Measurements from ENCODE around the gene HAL.

Gene HAL

GRCh38 chr12:96014943-96015599 is 18.9 kb upstream of the HAL start:
- no peak for DNase-seq (ENCODE audit: low read depth)

DNA sequence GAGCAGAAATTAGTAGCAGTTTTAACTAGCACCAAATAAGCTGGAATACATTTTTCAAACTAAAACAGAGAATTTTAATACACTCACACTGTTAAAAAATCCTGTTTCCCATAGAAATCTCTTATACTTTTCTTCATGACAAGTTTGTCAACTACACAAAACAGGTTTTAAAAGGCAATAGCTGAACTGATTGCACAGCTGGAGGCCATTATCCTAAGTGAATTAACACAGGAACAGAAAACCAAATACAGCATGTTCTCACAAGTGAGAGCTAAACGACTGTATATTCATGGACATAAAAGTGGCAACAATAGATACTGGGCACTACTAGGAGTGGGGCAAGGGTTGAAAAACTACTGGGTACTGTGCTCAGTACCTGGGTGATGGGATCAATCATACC is 11.6 kb upstream of the HAL start:
- no peak for DNase-seq (ENCODE audit: low read depth)

- DNase-seq (ENCODE audit: low read depth) = no peak
Observed at GRCh38 chr12:96006727-96007126, 10.6 kb upstream of the HAL start.

DNA sequence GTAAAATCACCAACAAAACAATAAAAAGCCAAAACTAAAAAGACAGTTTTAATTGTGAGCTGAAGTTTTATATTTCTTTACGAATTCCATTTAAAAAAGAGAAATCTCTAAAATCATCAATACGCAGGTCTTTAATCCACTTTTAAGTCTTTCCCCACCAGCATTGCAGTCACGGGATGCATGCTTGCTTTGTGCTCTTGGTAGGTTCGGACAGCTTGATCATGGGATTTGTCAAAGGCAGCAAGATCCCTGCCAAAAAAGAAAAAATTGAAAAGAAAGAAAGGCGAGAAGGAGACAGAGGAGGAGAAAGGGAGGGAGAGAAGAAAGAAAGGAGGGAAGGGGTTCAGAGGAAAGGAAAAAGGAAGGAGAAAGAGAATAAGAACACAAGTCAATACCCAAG is 4.7 kb upstream of the HAL start:
- no peak for DNase-seq (ENCODE audit: low read depth)

DNA sequence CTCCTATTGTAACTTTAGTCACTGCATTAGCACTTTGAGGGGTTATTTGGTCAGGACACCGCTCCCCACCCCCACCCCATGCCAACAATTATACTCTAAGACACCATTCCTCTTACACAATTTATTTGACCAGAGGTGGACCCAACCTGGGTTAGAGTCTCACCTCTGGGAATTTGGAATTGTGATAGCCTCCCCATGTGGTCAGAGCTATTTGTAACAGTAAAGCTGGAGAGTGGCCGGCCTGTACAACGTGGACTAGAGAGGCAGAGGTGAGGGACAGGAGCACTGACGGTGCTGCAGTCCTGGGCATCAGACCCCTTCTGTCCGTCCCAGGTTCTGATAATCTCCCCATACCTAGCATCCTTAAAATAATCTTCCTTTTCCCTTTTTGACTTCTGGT is 3.3 kb upstream of the HAL start:
- DNase-seq (ENCODE audit: low read depth) = no peak

DNA sequence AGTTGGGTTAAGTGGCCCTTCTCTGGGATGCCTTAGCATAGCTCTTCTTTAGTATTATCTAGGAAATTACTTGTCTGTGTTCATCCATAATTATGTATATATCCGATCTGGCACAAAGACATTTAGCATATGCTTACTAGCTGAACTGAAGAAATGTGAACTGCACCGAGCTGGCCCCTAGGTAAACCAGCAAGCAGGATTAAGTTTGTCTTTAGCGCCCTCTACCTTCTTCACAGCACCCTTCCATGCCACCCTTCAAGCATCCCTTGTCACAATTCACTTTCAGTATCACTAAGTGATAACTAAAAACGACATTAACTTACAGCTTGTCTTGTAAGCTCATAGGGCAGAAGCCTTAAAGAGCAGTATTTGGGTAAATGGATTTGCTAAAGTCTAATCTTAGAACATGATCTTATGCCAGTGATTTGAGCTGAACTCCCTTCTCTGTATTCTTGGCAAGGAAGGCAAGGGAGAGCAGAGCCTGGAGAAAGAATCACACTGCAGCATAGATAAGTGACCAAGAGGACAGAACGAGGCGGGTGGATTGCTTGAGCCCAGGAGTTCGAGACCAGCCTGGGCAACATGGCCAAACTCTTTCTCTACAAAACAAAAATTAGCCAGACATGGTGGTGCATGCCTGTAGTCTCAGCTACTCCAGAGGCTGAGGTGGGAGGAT is 2.6 kb upstream of the HAL start:
- DNase-seq (ENCODE audit: low read depth) = no peak

- DNase-seq (ENCODE audit: low read depth) = no peak
Observed at GRCh38 chr12:95997911-95998510, 1.9 kb upstream of the HAL start.

DNA sequence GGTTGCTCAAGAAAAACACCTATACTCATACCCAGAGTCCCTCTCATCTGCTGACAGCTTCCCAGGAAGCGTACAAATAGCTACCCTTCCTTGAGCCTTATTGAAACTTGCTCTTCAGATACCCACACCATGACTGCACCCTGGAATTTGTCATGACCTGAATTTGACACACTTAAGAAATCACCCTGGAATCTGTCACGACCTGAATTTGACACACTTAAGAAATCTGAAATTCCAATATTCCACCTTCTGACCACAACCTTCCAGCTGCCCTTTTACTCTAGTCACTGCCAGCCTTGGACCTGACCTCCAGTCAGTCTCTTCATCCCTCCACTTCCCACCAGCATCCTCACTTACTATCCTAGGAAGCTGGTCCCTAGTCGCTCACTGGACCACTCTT is 1.1 kb upstream of the HAL start:
- DNase-seq (ENCODE audit: low read depth) = no peak

DNA sequence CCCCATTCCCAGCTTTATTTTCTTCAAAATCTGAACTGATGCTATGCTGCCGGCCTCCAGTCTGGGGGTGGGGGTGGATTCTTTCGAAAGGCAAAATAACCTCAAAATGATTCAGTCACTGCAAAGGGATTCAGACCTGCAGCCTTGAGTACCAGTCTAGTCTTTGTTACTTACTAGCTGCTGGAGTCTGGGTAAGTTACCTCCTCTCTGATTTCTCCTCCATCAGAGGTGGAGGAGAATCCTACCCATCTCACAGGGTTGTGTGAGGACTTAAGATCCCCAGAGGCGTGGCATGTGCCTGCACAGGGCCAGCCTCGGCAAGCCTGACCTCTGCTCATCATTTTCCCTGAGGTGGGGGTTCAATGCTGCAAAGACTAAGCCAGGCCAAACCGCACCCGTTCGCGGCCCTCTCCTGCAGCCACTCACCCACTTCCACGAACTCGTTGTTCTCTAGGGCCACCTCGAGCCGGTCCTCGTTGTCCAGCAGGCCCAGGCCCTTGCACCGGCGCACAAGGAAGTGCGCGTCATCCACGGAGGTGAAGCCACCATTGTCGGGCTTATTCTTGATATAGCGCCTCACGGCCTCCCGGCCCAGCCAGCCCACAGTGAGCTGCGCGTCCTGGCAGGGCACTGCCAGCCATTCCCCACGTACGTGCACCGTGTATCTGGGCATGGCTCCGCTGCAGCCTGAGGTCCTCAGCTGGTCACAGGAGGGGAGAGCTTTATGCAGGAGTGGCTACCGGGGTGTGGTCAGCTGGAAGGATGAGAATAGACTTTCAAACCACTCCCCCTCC is 709 bp downstream of the HAL start:
- no peak for DNase-seq (ENCODE audit: low read depth)

DNA sequence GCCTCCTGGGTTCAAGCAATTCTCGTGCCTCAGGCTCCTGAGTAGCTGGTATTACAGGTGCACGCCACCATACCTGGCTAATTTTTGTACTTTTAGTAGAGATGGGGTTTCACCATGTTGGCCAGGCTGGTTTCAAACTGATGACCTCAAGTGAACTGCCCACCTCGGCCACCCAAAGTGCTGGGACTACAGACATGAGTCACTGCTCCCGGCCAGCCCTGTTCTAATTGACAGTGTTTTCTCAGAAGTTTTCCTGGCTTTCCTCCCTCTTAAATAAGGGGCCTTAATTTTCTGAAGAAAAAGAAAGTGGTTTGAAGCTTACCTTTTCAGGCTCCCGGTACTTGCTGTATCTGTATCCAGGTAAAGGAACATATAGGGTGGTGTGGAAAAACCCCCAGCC is 1.7 kb downstream of the HAL start:
- DNase-seq (ENCODE audit: low read depth) = no peak

- no peak for DNase-seq (ENCODE audit: low read depth)
Observed at GRCh38 chr12:95993907-95994306, 2.2 kb downstream of the HAL start.

GRCh38 chr12:95990136-95990535 is 6.0 kb downstream of the HAL start:
- DNase-seq (ENCODE audit: low read depth) = no peak

DNA sequence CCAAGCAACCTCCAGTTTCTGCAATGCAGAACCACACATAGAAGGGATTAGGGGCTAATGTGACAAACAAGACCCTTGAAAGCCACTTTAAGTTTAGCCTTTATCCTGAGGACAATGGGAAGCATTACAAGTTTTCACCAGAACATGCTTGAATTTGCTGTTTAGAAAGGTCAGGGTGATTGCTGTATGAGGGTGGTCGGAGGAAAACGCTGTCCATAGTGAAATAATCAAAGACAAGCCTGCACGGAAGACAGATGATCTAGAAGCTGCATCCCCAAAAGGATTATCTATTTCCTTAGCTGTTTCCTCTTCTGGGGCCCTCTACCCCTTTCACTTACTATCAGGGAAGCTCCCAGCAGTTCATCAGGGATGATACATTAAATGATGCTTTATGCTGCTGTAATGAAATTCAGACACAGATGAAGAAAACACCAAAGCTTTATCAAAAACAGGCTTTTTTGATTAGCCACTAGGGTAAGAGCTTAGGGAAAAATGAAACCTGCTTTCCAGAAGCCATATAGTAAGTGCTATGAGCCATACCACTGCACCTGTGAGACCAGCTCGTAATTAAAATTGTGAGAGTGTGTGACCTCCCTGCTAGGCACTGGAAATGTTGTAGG is 6.5 kb downstream of the HAL start:
- no peak for DNase-seq (ENCODE audit: low read depth)

DNA sequence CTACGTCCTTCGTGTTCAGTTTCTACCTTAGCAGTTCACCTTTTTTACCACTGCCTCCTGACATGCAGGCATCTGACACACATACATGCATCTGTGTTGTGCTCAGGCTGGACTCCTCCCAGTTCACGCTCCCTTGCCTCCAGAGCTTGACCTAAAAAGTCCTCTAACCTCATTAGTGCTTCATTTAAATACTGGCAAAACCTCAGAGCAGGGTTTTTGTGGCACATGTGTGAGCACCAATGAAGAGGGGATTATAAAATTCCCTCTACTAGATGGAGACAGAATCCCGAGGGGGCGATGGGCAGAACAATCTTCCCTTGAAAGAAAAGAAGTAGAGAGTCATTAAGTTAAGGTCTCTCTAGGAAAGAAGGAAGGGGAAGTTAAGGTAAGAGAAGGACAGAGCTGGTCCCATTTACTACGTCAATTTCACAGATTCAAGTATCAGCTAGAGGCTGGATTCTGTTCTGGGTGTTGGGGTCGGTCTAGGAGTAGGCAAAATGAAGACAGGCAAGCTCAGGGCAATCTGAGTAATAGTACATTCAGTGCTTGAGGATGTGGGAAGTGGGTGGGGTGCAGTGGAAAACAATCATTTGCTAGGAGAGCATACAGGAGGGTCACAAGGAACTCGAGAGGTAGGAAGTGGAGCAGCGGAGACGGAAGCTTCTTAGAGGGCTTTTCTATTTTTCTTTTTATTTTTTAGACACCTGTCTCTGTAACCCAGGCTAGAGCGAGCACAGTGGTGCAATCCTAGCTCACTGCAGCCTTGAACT is 7.5 kb downstream of the HAL start:
- no peak for DNase-seq (ENCODE audit: low read depth)

DNA sequence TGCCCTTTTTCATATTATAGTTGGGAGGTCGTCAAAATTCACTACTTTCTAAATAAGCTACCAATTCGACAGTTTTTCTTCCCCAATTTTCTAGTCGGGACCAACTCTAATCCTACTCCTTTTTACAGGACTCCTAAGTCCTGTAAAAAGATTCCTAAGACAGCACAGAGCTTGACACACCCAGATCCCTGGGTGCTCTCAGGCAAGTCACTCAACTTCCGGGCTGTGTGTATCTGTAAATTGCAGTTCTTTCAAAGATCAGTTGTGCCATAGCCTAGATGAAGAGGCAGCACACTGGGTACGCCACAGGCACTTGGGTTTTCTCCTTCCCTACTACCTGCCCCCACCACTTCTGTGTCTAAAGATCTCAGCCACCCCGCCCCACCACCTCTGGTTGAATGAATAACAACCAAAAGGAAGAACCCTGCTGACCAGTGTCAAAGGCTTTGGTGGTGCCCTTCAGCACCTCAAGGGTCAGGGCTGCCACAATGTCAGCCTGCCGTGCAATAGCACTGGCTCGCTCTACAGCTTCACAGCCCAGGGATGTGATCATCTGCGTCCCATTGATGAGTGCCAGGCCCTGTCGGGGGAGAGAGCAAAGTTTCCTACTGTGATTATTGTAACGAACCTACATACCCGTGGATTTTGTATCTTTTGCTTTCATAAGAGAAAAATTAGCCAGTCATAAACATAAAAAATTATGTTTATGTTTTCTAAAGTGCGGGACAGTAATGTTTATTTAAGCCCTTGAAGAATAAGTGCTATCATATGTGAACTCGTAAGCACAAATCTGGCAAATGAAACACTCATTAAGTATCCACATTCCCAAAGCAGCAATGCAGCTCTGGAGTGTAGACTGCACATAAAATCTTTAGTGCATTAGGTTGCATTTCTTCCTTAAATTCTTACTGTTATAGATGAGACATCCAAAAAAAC is 9.2 kb downstream of the HAL start:
- DNase-seq (ENCODE audit: low read depth) = no peak

DNA sequence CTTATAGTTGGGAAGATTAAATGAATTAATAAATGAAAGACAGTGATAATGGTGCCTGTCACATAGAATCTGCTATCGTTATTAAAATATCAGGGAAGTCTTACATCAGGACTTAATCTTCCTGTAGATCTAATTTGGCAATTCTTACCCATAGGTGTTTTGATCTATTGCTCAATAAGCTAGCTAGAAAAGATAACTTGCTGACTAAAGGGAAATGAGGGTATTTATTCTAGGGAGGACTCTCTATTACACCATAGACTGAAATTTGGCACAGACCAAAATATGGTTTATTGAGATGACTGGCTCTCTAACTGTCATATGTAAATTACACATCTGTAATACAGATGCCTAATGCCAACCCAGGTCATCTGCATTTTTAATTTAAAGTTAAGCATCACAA is 11.5 kb downstream of the HAL start:
- no peak for DNase-seq (ENCODE audit: low read depth)

- no peak for DNase-seq (ENCODE audit: low read depth)
Observed at GRCh38 chr12:95982602-95983001, 13.5 kb downstream of the HAL start.

DNA sequence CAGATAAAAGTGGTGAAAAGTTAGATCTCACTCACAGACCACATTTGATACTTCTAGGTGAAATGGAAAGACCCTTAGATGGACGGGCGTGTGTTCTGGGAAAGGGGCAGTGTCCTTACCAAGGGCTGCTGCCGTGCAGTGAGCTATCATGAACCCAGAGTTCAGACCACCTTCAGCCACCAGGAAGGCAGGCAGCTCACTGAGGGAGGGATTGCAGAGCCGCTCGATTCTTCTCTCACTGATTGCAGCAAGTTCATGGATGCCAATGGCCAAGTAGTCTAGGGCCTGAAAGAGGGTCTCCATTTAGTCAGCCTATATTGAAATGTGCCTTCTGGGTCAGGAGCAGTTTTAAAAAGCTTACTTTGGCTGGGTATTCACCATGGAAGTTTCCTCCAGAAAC is 15.7 kb downstream of the HAL start:
- DNase-seq (ENCODE audit: low read depth) = no peak

DNA sequence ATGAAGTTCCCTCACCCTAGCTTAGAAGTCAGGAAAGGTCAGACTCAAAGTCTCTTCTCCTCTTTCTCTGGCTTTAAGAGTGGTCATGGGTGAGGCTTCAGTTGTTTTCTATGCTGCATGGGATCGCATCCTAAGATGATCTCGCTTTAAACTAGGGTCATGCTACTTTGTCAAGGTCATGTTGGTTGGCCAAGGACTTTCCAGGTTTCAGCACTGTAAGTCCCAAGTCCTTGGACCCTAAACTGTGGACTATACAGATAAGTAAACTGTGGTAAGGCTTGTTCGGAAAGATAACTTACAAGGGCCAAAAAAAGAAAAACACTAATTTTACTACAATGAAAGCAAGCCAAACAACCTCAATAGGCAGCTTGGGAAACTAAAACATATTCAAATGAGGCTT is 17.4 kb downstream of the HAL start:
- DNase-seq (ENCODE audit: low read depth) = no peak

DNA sequence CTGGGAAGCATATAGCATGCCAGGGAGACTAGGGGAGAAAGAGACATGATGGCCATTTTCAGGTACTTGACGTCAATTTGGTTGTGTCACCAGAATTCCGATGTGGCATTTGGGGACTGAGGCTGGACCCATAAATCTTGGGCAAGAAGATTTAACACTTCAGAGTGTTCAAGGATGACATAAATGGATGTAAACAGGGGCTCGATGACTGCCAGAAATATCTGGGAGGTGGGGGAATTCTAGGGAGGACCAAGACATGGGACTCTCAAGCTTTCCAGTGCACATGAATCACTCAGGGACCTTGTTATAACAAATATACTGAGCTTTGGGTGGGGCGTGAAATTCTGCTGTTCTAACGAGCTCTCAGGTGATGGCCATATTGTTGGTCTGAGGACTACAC is 17.8 kb downstream of the HAL start:
- DNase-seq (ENCODE audit: low read depth) = no peak

Measured in GM04503 (cell line).